GM06990 (cell line): ENCODE results near the gene MTUS2.

Experiments
- DNase-seq: peaks from one replicate; pipeline ENCODE4 v3.0.0-alpha.2; 2011; ENCODE audit not compliant: insufficient read length; ENCODE audit errors: extremely low read depth
- H3K27me3 ChIP-seq: replicated peaks from 2 replicates; pipeline ENCODE4 v1.6.0; 2011; ENCODE audit warnings: low read length; ENCODE audit not compliant: control insufficient read depth, insufficient read depth
- H3K36me3 ChIP-seq: 2 replicates; pipeline ENCODE4 v1.5.1; 2011; ENCODE audit warnings: low read length; ENCODE audit not compliant: control insufficient read depth, insufficient read depth
- H3K4me3 ChIP-seq: replicated peaks from 2 replicates; pipeline ENCODE4 v1.5.1; 2011; ENCODE audit warnings: low read depth, mild to moderate bottlenecking, control low read depth, low read length
- CTCF ChIP-seq: IDR thresholded peaks from 2 replicates; pipeline ENCODE4 v1.5.1; 2011; ENCODE audit warnings: low read length, control low read depth, mild to moderate bottlenecking, inconsistent platforms; ENCODE audit not compliant: insufficient read depth, poor library complexity, severe bottlenecking

The MTUS2 gene

GRCh38 chr13:28820099-28821051, at the start of gene MTUS2:
Gene MTUS2, plus strand, starts transcription at chr13:28820339.
- H3K27me3 ChIP-seq, result no peaks in the 10 kb centered on the region; the same call in 1 of the 2 replicates
- DNase-seq, result peak; percentile 29
- H3K36me3 ChIP-seq, result no peaks in the 10 kb centered on the region
- peak within 1 kb of the TSS; percentile 49 for H3K4me3 ChIP-seq
- TF ChIP-seq CTCF, result no peak

- Histone ChIP-seq H3K4me3 (no peak overlapping the region), H3K27me3 (no peaks in the 10 kb centered on the region; the same call in 1 of the 2 replicates), H3K36me3 (no peaks in the 10 kb centered on the region)
- no peak for DNase-seq
- no peak for TF ChIP-seq CTCF
These were observed 41.6 kb upstream of the MTUS2 start for GRCh38 chr13:28778308-28779215.

GRCh38 chr13:28792992-28793391, 27.1 kb upstream of the MTUS2 start:
- Histone ChIP-seq H3K4me3 (no peak overlapping the region), H3K27me3 (no peaks in the 10 kb centered on the region), H3K36me3 (no peaks in the 10 kb centered on the region)
- no peak for TF ChIP-seq CTCF
- no peak for DNase-seq

- no peak for TF ChIP-seq CTCF
- DNase-seq, result no peak
- no peaks in the 10 kb centered on the region for H3K36me3 ChIP-seq
- H3K4me3 ChIP-seq, result no peak overlapping the region
- no peaks in the 10 kb centered on the region for H3K27me3 ChIP-seq
These were observed 25.7 kb upstream of the MTUS2 start for GRCh38 chr13:28794396-28794795.

GRCh38 chr13:28796938-28797257, 23.2 kb upstream of the MTUS2 start:
- Histone ChIP-seq H3K4me3 (no peak overlapping the region), H3K27me3 (no peaks in the 10 kb centered on the region), H3K36me3 (no peaks in the 10 kb centered on the region)
- TF ChIP-seq CTCF, result no peak
- no peak for DNase-seq
